SU-DHL-6 (cell line): ENCODE data around the gene EFCAB6.

Experiments
- CTCF ChIP-seq: fragments of 200-600 bp; sonication (generic); IDR thresholded peaks from one replicate; pipeline ENCODE4 v1.5.1; 2017; ENCODE audit warnings: antibody characterized with exemption, mild to moderate bottlenecking, low read length, moderate library complexity; ENCODE audit not compliant: insufficient read depth, poor library complexity, severe bottlenecking
- EZH2phosphoT487 ChIP-seq: fragments of 200-600 bp; sonication (generic), shearing (Covaris generic); conservative IDR thresholded peaks from 2 replicates; pipeline ENCODE4 v1.6.1; 2018; ENCODE audit warnings: mild to moderate bottlenecking, antibody characterized with exemption, low read length, moderate library complexity, mixed read lengths

DNA sequence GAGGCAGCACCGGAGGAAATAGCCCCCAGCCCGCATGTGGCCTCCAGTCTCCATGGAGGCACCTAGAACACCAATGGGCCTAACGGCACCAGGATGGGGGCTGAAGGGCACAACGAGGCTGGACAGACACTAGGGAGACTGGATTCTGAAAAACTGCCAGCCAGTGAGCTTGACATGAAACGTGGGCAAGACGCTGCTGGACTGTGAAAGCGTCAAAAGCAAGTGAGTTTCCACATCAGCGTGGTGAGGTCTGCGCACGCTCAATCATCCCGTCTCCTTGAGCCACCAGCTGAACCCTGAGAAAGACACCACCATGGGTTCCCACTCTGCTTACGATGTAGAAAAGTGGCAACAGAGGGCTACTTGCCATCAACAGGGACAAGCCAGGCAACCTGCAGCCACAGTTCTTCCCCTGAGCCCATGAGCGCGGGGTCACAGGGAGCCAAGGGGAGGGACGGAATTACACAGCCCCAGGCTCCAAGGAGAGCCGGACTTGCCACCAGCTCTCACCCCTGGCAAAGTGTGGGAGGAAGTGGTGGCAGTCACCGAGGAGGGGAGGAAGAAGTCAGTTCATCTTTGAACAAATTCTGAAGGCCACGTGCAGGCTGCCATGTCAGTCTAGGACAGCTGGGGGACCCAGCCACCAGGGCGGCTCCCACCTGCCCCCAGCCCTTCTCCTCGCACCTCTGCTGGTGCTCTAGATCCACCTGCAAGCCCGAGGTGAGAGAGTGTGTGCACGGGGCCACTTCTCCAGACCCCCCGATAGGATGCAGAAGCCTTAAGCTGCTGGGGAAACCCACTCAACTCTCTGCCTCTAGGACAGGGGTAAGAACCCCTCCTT is 269.2 kb downstream of the EFCAB6 start:
- TF ChIP-seq CTCF: no peak
- TF ChIP-seq EZH2phosphoT487: no peak
